Stimulated activated CD4-positive, alpha-beta T cell treated with anti-CD3 and anti-CD28 coated beads, Interleukin-4, amount 100 ng/mL, for 1 hour (primary cell): ENCODE results near the gene GPC5.
"Not testable (repeated sequence)": the region's sequence is repeated elsewhere in the genome, so short reads cannot be mapped to it uniquely, and the experiment has no call there.

ENCODE experiments used
- DNase-seq: peaks from one replicate; pipeline ENCODE4 v3.0.0-alpha.2; 2020

Gene GPC5

DNA sequence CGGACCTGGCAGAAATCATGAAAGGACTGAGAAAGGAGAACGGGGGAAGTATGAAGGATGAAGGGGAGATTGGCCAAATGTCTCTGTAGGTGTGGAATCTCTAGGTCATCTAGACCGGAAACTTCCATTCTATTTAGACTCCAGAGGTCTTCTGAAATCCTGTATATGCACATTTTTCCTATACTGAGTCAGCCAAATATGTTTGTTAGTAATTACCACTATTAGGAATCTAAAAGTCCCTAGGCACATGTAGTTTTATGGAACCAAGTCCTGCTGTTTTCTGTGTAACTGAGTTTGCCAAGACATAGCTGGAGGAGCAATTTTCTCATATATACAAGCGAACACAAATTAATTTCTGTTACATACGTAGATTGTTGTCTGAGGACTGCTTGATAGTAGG is 498.1 kb downstream of the GPC5 start:
- no peak for DNase-seq

DNA sequence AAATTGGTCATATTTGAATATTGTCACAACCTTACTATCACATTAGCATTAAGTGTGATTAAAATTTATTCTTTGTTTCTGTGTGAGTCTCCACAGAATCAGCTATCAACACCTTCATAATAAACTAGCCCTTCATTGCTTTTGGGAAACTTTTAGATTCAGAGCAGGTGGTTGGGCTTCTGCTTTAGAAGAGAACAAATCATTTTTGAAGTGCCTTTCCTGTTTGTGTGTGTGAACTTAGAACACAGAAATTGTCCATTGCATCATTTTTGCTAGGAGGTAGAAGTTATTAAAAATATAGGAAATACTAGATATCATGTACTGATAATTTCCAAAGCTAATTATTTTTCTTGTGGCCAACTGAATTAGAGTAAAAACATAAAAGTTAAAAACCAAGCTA is 500.6 kb downstream of the GPC5 start:
- DNase-seq: not testable (repeated sequence)

- DNase-seq: no peak
Measured at GRCh38 chr13:91902291-91902690, 503.9 kb downstream of the GPC5 start.

- no peak for DNase-seq
Measured at GRCh38 chr13:91904005-91904404, 505.6 kb downstream of the GPC5 start.

- no peak for DNase-seq
Measured at GRCh38 chr13:91904597-91904996, 506.2 kb downstream of the GPC5 start.

DNA sequence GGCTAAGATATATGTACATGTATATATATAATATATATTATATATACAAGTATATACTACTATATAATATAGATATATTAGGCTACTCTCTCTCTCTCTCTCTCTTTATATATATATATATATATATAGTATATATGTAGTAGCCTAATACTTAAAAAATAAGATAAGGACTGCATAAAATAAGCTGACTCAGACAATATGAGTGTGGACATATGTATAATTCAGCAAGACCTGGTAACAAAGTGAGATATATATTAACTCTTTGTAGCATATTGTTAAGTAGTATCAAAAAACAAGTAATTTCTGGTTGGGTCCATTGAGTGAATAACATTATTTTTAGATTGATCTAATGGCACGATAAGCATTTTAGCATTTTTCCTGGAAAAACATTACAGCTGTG is 509.0 kb downstream of the GPC5 start:
- no peak for DNase-seq

- no peak for DNase-seq
Measured at GRCh38 chr13:91909617-91910016, 511.2 kb downstream of the GPC5 start.

DNA sequence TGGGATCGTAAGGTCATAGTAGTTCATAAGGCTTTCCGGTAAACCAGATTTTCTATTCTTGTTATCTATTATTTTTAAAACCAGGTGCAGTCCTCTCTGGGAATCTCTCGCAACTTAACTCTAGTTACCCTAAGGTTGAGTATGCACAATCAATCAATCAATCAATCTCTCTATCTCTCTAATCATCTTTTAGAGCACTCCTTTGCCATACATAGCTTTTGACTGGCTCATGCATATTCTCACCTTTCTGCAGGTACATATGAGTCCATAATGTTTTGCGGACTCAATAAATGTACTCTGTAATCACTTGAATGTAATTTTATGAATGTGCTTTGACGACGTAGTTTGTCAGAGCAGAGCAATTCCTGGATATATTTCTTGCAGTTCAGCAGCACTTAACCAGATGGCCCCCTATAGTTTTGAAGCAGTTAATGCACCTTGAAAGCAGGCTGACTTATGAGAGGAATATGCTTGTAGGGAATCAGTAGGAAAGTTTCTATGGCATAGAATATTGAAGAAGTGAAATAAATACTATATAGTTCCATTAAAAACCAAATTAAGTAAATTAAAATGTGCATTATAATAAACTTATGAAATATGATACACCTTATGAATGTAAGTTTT is 524.7 kb downstream of the GPC5 start:
- no peak for DNase-seq

GRCh38 chr13:91930687-91931086 is 532.3 kb downstream of the GPC5 start:
- DNase-seq: no peak

DNA sequence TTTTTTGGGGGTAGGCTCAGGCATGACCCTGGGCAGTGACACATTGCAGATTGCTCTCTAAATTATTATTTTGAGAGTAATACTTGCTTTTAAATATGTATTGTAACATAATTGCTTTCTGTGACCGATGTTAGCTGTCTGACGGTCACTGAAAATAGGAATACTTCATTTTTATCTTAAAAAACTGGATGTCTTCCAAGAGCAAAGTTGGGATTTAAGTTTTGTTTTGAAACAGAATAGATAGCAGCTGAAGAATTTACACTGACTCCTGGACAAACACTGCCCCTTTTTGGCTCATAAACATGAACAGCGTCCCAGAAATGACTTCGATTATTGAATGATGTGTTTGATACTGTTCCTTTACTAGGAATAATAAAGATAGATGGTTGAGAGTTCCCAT is 535.9 kb downstream of the GPC5 start:
- DNase-seq: no peak

DNA sequence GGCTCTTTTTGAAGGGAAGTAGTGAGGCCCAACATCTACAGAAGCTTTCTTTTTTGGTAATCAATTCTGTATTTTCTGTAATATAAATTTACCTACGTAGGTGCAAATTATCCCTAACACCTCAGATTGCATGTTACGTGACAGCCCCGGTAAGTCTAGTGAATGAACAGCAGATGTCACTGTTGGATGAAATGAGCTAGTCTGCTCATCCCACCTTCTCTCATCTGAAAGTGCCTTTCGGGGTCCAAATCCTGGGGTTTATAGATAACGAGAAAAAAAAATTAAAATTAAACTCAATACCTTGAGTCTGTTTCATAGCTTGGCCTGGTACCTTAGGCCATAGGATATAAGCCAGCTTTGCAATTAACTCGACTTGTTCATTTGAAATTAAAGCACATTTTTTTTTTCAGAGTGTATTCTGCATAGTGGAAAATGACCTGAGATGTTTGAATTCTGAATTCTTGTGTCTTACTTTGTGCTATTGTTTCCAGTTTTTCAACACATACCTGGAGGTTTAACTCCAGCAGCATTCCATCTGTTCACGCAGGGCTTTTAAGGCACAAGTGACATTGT is 548.2 kb downstream of the GPC5 start:
- DNase-seq: no peak

- DNase-seq: no peak
Measured at GRCh38 chr13:91948736-91949135, 550.3 kb downstream of the GPC5 start.

DNA sequence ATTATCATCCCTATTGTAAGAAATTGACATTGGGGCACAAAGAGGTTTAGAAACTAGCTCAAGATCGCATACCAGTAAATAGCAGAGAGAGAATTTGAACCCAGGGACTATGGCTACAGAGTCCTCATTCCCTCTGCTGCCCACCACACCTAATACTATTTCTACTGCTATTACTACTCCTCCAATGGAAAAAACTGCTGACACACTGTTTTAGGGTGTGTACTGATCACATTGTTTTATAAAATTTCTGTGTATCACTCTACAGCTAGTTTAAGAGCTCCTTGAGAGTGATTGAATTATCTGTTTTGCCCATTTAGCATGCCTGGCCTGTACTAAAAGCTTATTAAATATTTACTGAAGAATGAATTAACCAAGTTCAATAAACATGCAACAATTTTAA is 552.4 kb downstream of the GPC5 start:
- no peak for DNase-seq

DNA sequence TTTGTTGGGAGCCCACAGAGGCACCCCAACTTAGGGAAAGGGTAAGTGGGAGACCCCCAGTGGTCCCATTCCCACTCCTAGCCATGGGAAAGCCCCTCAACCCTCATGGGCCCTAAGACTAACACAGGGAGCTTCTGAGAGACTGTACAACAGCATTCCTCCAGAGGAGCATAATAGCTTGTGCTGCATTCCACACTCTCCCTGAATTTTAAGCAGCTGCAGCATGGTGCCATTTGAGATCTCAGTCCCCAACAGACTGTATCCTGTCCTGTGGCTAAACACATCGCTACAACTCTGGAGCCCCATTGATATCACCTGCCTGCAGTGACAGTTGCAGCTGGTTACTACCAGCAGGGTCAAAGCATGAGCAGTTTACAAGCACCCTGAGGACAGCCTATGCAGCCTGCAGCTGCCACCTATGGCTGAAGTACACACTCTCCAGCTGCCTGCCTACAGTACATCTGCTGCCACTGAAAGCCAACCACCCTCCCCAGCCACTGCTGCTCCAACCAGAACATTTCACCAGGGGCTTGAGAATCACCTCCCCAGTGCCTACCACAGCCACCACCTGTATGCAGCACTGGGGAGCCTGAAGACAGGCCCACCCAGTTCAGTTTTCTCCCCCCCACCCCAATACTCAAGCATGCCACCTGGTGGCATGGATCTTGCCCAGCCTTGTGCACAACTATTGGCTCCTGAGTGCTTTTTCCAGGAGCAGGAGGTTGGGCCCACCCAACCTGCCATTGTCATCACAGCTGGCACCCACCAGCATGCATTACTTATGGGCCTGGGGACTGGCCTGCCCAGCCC is 557.3 kb downstream of the GPC5 start:
- no peak for DNase-seq

- DNase-seq: no peak
Measured at GRCh38 chr13:91960947-91961346, 562.5 kb downstream of the GPC5 start.

- no peak for DNase-seq
Measured at GRCh38 chr13:91962946-91963345, 564.5 kb downstream of the GPC5 start.

- DNase-seq: no peak
Measured at GRCh38 chr13:91965511-91965910, 567.1 kb downstream of the GPC5 start.

- no peak for DNase-seq
Measured at GRCh38 chr13:91978571-91978970, 580.1 kb downstream of the GPC5 start.

DNA sequence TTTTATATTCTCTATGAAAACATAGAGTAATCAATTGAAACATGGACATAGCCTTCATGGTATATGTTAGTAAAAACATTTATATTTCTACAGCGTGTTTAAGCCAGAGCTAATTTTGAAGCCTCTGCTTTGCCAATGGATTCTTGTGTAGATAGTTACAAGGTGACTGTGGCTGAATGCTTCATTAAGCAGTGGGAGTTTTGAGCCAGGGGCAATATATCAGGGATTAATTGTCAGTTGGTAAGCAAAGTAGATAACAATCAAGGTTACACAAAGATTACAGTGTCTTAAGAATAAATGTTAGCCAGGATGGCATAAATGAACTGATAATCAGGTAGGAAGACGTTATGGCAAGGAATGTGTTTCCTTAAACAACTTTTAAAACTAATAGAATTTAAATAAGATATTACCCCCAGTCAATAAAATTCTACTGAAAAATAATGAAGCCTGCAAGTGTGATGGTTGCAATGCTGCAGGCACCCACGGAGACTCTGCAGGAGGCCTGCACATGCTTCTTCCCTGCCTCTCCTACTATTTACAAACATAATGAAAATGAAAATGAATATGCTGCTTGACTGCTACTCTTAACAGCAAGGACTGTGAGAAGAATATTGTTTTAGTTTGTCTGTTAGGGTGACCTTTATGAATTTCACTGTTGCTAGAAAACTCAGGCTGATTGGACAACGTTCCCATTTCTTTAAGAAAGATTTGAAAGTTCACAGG is 588.5 kb downstream of the GPC5 start:
- no peak for DNase-seq

- DNase-seq: no peak
Measured at GRCh38 chr13:91988331-91988730, 589.9 kb downstream of the GPC5 start.

DNA sequence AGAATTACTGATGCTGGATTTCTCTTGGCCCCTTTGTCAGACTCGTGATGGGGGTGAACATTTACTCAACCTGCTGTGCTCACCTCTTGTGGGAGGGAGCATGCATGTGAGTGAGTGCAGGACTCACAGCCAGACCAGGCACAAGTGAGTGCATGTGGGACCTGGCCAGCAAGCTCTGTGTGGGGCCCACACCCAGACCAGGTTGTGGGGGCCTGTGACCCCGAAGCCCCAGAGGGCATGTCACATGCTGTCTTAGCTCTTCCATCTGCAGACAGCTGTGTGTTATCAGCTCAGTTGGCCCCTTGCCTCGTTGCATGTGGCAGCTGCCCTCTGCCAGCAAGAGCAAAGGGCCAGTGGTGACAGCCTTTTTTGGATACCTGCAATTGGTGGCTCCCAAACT is 614.4 kb downstream of the GPC5 start:
- DNase-seq: no peak

DNA sequence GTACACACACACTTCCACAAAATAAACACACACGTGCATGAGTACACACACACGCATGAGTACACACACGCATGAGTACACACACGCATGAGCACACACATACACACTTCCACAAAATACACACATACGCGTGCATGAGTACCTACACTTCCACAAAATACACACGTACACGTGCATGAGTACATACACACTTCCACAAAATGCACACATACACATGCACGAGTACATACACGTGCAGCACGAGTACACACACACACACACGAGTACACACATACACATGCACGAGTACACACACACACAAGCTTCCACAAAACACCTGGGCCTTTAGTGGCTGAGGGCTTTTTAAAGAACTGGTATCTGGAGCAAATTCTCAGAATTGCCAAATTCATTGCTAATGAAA is 619.3 kb downstream of the GPC5 start:
- DNase-seq: no peak

DNA sequence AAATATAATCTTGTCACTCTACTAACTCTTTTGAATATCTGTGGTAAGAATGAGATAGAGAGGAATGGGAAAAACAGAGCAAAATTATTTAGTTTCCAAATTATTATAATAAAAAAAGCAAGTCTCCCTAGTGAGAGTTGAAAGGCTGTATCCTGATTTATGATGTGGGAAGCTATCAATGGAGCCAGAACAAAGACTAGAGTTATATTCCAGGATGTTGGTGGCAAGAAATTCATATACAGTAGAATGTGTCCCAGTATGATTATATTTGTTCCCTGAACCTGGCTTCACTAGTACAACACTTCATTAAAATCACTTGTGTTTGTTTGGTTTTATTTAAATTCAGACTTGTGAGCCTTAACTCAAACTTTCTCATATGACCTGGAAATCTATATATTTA is 630.3 kb downstream of the GPC5 start:
- no peak for DNase-seq

DNA sequence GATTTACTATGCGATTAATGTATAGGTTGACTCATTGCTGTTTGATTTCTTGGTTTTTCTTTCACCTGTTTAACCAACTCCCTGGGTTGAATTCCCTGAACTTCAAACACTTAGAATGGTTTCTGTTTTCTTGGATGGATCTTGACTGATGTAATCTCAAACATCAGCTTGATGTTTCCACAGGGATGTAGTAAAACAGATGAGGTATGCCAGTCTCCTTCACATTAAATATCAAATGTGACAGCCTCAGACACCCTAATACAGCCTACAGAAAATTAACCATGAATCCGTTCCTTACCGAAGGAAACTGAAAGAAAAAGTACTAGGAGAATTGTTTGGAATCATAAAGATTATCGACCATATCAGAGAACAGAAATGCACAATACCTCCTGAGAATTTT is 631.2 kb downstream of the GPC5 start:
- no peak for DNase-seq
